ENCODE data around the gene C1orf35.

DNA sequence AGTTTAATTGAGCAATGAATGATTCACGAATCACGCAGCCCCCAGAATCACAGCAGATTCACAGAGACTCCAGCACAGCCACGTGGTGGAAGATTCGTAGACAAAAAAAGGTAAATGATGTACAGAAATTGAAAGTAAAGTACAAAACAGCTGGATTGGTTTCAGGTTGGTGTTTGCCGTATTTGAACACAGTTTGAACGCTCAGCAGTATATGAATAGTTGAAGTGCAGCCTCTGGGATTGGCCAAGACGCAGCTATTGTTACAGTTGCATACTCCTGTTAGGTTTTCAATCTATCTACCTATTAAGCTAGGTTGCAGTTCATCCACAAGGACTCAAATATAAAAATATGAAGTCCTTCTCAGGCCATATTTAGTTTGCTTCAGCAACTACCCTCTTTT lies 9.0 kb upstream of the C1orf35 start:
- TF ChIP-seq, protein P1, sequence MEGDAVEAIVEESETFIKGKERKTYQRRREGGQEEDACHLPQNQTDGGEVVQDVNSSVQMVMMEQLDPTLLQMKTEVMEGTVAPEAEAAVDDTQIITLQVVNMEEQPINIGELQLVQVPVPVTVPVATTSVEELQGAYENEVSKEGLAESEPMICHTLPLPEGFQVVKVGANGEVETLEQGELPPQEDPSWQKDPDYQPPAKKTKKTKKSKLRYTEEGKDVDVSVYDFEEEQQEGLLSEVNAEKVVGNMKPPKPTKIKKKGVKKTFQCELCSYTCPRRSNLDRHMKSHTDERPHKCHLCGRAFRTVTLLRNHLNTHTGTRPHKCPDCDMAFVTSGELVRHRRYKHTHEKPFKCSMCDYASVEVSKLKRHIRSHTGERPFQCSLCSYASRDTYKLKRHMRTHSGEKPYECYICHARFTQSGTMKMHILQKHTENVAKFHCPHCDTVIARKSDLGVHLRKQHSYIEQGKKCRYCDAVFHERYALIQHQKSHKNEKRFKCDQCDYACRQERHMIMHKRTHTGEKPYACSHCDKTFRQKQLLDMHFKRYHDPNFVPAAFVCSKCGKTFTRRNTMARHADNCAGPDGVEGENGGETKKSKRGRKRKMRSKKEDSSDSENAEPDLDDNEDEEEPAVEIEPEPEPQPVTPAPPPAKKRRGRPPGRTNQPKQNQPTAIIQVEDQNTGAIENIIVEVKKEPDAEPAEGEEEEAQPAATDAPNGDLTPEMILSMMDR (conservative IDR thresholded peaks at IDR 0.05; ENCODE audit: low read depth, low read length), result no peak
- TF ChIP-seq EZH2 (IDR thresholded peaks at IDR 0.05; ENCODE audit: low read length, unreplicated experiment), result no peak
- no peak for TF ChIP-seq EZH2phosphoT487 (IDR thresholded peaks at IDR 0.05; ENCODE audit: borderline replicate concordance, low read length)

Data from PC-3 (cell line).